H1 (cell line): ENCODE results near the gene YIPF6. TPM values are rescaled to one million over a fixed set of nuclear protein-coding genes. Genes with fewer than 3 reads are reported as not detected.

ENCODE experiments used
- CTCF ChIA-PET: fragments of 300-600 bp; sonication (Branson Sonifier 250); formaldehyde crosslinking; loops from one replicate; lab custom pipeline; 2021; ENCODE audit not compliant: partially characterized antibody; lab: Charles Lee
- POLR2A ChIA-PET: fragments of 300-600 bp; sonication (Branson Sonifier 250); formaldehyde crosslinking; loops from one replicate; lab custom pipeline; 2021; ENCODE audit warnings: inconsistent platforms; ENCODE audit not compliant: partially characterized antibody; lab: Charles Lee
- DNase-seq, 2 experiments: peaks; one replicate each; pipeline versions ENCODE4 v3.0.0 to v3.0.0-alpha.2; 2010 to 2022; ENCODE audit warnings: low spot score in 2 of 2, low read depth in 1 of 2, mixed read lengths in 1 of 2
- FAIRE-seq: peaks from 2 replicates; lab custom pipeline; 2011; peaks lifted over from hg19 to GRCh38; lab: Jason Lieb, UNC
- H2AFZ ChIP-seq: 2 replicates; pipeline ENCODE4 v1.8.1; 2012; ENCODE audit warnings: low read length, inconsistent platforms
- H2AK5ac ChIP-seq: 2 replicates; pipeline ENCODE4 v1.6.1; 2013; ENCODE audit warnings: low read depth, low read length
- H2BK120ac ChIP-seq: replicated peaks from 2 replicates; pipeline ENCODE3; 2013; ENCODE audit warnings: low read depth, low read length, inconsistent platforms
- H2BK12ac ChIP-seq: 2 replicates; pipeline ENCODE4 v1.6.1; 2013; ENCODE audit warnings: low read depth, low read length
- H2BK15ac ChIP-seq: 2 replicates; pipeline ENCODE4 v1.6.1; 2013; ENCODE audit warnings: low read length
- H2BK20ac ChIP-seq: 2 replicates; pipeline ENCODE4 v1.6.1; 2013; ENCODE audit warnings: low read length
- H2BK5ac ChIP-seq: 2 replicates; pipeline ENCODE4 v1.6.1; 2013; ENCODE audit warnings: low read depth, low read length
- H3K14ac ChIP-seq: 2 replicates; pipeline ENCODE4 v1.6.1; 2013; ENCODE audit warnings: inconsistent platforms; ENCODE audit not compliant: insufficient read length
- H3K18ac ChIP-seq: 2 replicates; pipeline ENCODE4 v1.6.1; 2013; ENCODE audit warnings: low read length; ENCODE audit errors: extremely low read depth
- H3K23ac ChIP-seq: 2 replicates; pipeline ENCODE4 v1.6.1; 2013; ENCODE audit warnings: inconsistent platforms; ENCODE audit not compliant: insufficient read length
- H3K23me2 ChIP-seq: 2 replicates; pipeline ENCODE4 v1.6.1; 2013; ENCODE audit warnings: low read depth, low read length
- H3K27ac ChIP-seq: 2 replicates; pipeline ENCODE4 v1.6.1; 2011; ENCODE audit warnings: low read depth, low read length, inconsistent platforms
- H3K27me3 ChIP-seq, 4 experiments: replicated peaks in 1 of 4; 1 replicate in 1 of 4; 2 replicates in 3 of 4; pipeline versions ENCODE4 v1.6.1 to v1.8.1; 2011 to 2013; ENCODE audit warnings: low read length in 3 of 4, mild to moderate bottlenecking in 3 of 4, inconsistent platforms in 2 of 4, mixed read lengths in 2 of 4, moderate library complexity in 1 of 4; ENCODE audit not compliant: control insufficient read depth in 3 of 4, insufficient read depth in 3 of 4; ENCODE audit errors: extremely low read depth in 1 of 4
- H3K36me3 ChIP-seq, 4 experiments: 2 replicates each; pipeline versions ENCODE4 v1.6.1 to v1.8.1; 2011 to 2013; ENCODE audit warnings: mild to moderate bottlenecking in 4 of 4, low read length in 3 of 4, moderate library complexity in 2 of 4, control low read depth in 1 of 4, inconsistent platforms in 1 of 4; ENCODE audit not compliant: insufficient read depth in 4 of 4, control insufficient read depth in 2 of 4
- H3K4ac ChIP-seq: replicated peaks from 2 replicates; pipeline ENCODE3; 2013; ENCODE audit warnings: low read length, low read depth, mixed read lengths, inconsistent platforms; ENCODE audit not compliant: insufficient read length
- H3K4me1 ChIP-seq, 4 experiments: replicated peaks in 1 of 4; 1 replicate in 1 of 4; 2 replicates in 3 of 4; pipeline versions ENCODE4 v1.6.1 to v1.8.1; 2011 to 2013; ENCODE audit warnings: low read length in 3 of 4, inconsistent platforms in 2 of 4, mixed read lengths in 1 of 4; ENCODE audit not compliant: insufficient read depth in 4 of 4, control insufficient read depth in 3 of 4
- H3K4me2 ChIP-seq, 2 experiments: 2 replicates each; pipeline versions ENCODE4 v1.6.1 to v1.8.1; 2011 to 2013; ENCODE audit warnings: low read depth in 2 of 2, low read length in 2 of 2, control low read depth in 1 of 2, inconsistent platforms in 1 of 2, mild to moderate bottlenecking in 1 of 2; ENCODE audit not compliant: insufficient read depth in 1 of 2
- H3K4me3 ChIP-seq, 4 experiments: fragments of 200-600, 300-600 bp in 1 of 4; sonication (generic), shearing (Covaris generic), sonication (Bioruptor Twin) in 1 of 4; 2 replicates each; pipeline versions ENCODE4 v1.5.1 to v1.8.1; 2011 to 2016; ENCODE audit warnings: low read length in 4 of 4, low read depth in 3 of 4, control low read depth in 2 of 4, inconsistent platforms in 2 of 4, mild to moderate bottlenecking in 2 of 4, mixed read lengths in 1 of 4, moderate library complexity in 1 of 4; ENCODE audit not compliant: insufficient read depth in 2 of 4; ENCODE audit errors: extremely low read depth in 1 of 4
- H3K56ac ChIP-seq: replicated peaks from 2 replicates; pipeline ENCODE3; 2013; ENCODE audit warnings: low read depth, mild to moderate bottlenecking, mixed read lengths, low read length, inconsistent platforms; ENCODE audit not compliant: insufficient read length
- H3K79me1 ChIP-seq: 2 replicates; pipeline ENCODE4 v1.6.1; 2013; ENCODE audit warnings: low read depth, low read length, control low read depth
- H3K79me2 ChIP-seq, 2 experiments: 2 replicates each; pipeline versions ENCODE4 v1.6.1 to v1.8.1; 2012 to 2013; ENCODE audit warnings: low read length in 2 of 2, mild to moderate bottlenecking in 2 of 2, inconsistent platforms in 1 of 2; ENCODE audit not compliant: insufficient read depth in 2 of 2, control insufficient read depth in 1 of 2
- H3K9ac ChIP-seq, 4 experiments: replicated peaks in 1 of 4; 1 replicate in 1 of 4; 2 replicates in 3 of 4; pipeline versions ENCODE4 v1.6.1 to v1.8.1; 2011 to 2013; ENCODE audit warnings: low read depth in 3 of 4, low read length in 3 of 4, control low read depth in 2 of 4, mild to moderate bottlenecking in 2 of 4, moderate library complexity in 2 of 4, inconsistent platforms in 1 of 4; ENCODE audit errors: extremely low read depth in 1 of 4
- H3K9me3 ChIP-seq, 2 experiments: 2 replicates each; pipeline versions ENCODE4 v1.6.1 to v1.8.1; 2012 to 2013; ENCODE audit warnings: mild to moderate bottlenecking in 2 of 2, moderate library complexity in 2 of 2, control low read depth in 1 of 2, inconsistent platforms in 1 of 2, low read depth in 1 of 2, low read length in 1 of 2, mixed read lengths in 1 of 2; ENCODE audit not compliant: insufficient read depth in 2 of 2
- H4K20me1 ChIP-seq, 2 experiments: replicated peaks in 1 of 2; 2 replicates each; pipeline versions ENCODE3 to v1.8.1; 2011 to 2013; ENCODE audit warnings: inconsistent platforms in 2 of 2, low read length in 2 of 2, mild to moderate bottlenecking in 1 of 2; ENCODE audit not compliant: insufficient read depth in 2 of 2, control insufficient read depth in 1 of 2
- H4K5ac ChIP-seq: 2 replicates; pipeline ENCODE4 v1.6.1; 2013; ENCODE audit warnings: low read length, low read depth, mixed read lengths, inconsistent platforms; ENCODE audit not compliant: insufficient read length
- H4K8ac ChIP-seq: 2 replicates; pipeline ENCODE4 v1.8.0; 2013; ENCODE audit warnings: mild to moderate bottlenecking, moderate library complexity, low read length, inconsistent platforms; ENCODE audit not compliant: insufficient read depth; ENCODE audit errors: extremely low read depth
- H4K91ac ChIP-seq: replicated peaks from 2 replicates; pipeline ENCODE3; 2013; ENCODE audit warnings: low read length, mixed read lengths, inconsistent platforms; ENCODE audit not compliant: insufficient read length
- ASH2L ChIP-seq: fragments of 200-600, 300-600 bp; sonication (generic); IDR thresholded peaks from one replicate; pipeline ENCODE4 v1.7.1; 2017; ENCODE audit warnings: low read length
- CTCF ChIP-seq, 3 experiments: IDR thresholded peaks; 1 replicate in 2 of 3; 2 replicates in 1 of 3; pipeline versions ENCODE4 v1.5.1 to v1.6.1; 2011; ENCODE audit warnings: low read length in 3 of 3, mild to moderate bottlenecking in 3 of 3, inconsistent platforms in 2 of 3, low read depth in 1 of 3, moderate library complexity in 1 of 3; ENCODE audit not compliant: insufficient read depth in 1 of 3; ENCODE audit errors: control extremely low read depth in 1 of 3
- FOSL1 ChIP-seq: IDR thresholded peaks from 2 replicates; pipeline ENCODE4 v1.6.1; 2011; ENCODE audit warnings: mild to moderate bottlenecking, low read depth, low read length, moderate library complexity; ENCODE audit not compliant: insufficient read depth
- JUN ChIP-seq: IDR thresholded peaks from 2 replicates; pipeline ENCODE4 v1.6.1; 2011; ENCODE audit warnings: low read depth, mild to moderate bottlenecking, improper control_type of control experiment, low read length
- RAD21 ChIP-seq, 2 experiments: IDR thresholded peaks in 1 of 2; conservative IDR thresholded peaks in 1 of 2; 2 replicates each; pipeline ENCODE4 v1.6.1; 2011; ENCODE audit warnings: low read depth in 2 of 2, low read length in 2 of 2, improper control_type of control experiment in 1 of 2, inconsistent platforms in 1 of 2, mild to moderate bottlenecking in 1 of 2, moderate library complexity in 1 of 2
- RFX5 ChIP-seq: IDR thresholded peaks from 2 replicates; pipeline ENCODE4 v1.6.1; 2011; ENCODE audit warnings: low read depth, low read length, improper control_type of control experiment, borderline replicate concordance
- SIRT6 ChIP-seq: IDR thresholded peaks from one replicate; pipeline ENCODE4 v1.7.1; 2012; ENCODE audit warnings: low read length, inconsistent platforms
- SIX5 ChIP-seq: IDR thresholded peaks from 2 replicates; pipeline ENCODE4 v1.6.1; 2011; ENCODE audit warnings: mild to moderate bottlenecking, low read depth, low read length
- SUZ12 ChIP-seq: fragments of 200-600 bp; sonication (generic); IDR thresholded peaks from 2 replicates; pipeline ENCODE4 v1.6.1; 2012; ENCODE audit warnings: mild to moderate bottlenecking, inconsistent platforms, low read length, moderate library complexity, mixed read lengths
- YY1 ChIP-seq: IDR thresholded peaks from 2 replicates; pipeline ENCODE4 v1.6.1; 2011; ENCODE audit warnings: low read depth, mild to moderate bottlenecking, low read length
- WGBS, 2 experiments: shearing (Covaris generic) in 1 of 2; methylation state at CpG; one replicate each; pipeline versions ENCODE4 v1.1.6 to v1.1.7; 2013 to 2015; ENCODE audit warnings: low lambda C conversion rate in 2 of 2, mixed read lengths in 2 of 2, inconsistent platforms in 1 of 2, low coverage in 1 of 2, missing lambda C conversion rate in 1 of 2; ENCODE audit not compliant: insufficient replicate concordance in 2 of 2, insufficient coverage in 1 of 2, insufficient read length in 1 of 2; ENCODE audit errors: extremely low coverage in 1 of 2, missing lambda C conversion rate in 1 of 2; 5-methylcytosine and 5-hydroxymethylcytosine counted together
- polyA plus RNA-seq, 7 experiments: library from polyadenylated mRNA; depleted of rRNA in 3 of 7; stranded (reverse) in 5 of 7; unstranded in 2 of 7; fragments of >200 nt in 5 of 7; fragments of 200-250 nt in 2 of 7; gene quantifications; 1 replicate in 5 of 7; 2 replicates in 1 of 7; 4 replicates in 1 of 7; pipeline versions ENCODE4 v1.2.1 to v1.2.3, GENCODE V29; 2011 to 2013; ENCODE audit warnings: missing spikeins in 2 of 7, mixed read lengths in 2 of 7
- total RNA-seq: library from RNA; stranded (reverse); fragmentation: NEBNext Ultra II Directional; extraction: Animal tissue kit (Norgen Biotek cat#: 25700); gene quantifications from 2 replicates; pipeline ENCODE4 v1.2.1, GENCODE V29; 2021

YIPF6 gene
- total and polyA plus RNA-seq, 2 of the 8 experiments (the other 6 are each of a cell fraction or from before 2014, with no cell fraction given) = 16.9 to 34.1 TPM

- ChIA-PET CTCF (interaction anchor here (0.6 to 1.2 kb wide), 4 partner anchors 57 to 266 kb away, joined by 3 to 4 read pairs (median 4); no protein-coding TSS in a partner anchor), POLR2A (no interaction called here)
- no peaks in the 10 kb centered on the region for H3K9me3 ChIP-seq
- H3K18ac ChIP-seq = no peak overlapping the region
- H4K20me1 ChIP-seq = no peaks in the 10 kb centered on the region
- no peak overlapping the region for H3K56ac ChIP-seq
- no peaks in the 10 kb centered on the region for H3K23me2 ChIP-seq
- no peak overlapping the region for H3K4me2 ChIP-seq
- no peaks in the 10 kb centered on the region for H3K4me1 ChIP-seq
- DNase-seq = peak in 1 of 2 experiments; percentile 0
- H2BK15ac ChIP-seq = no peak overlapping the region
- FAIRE-seq = peak; percentile 63
- no peak overlapping the region for H3K9ac ChIP-seq
- H4K91ac ChIP-seq = no peak overlapping the region
- no peak overlapping the region for H2BK5ac ChIP-seq
- no peak overlapping the region for H4K5ac ChIP-seq
- H2AFZ ChIP-seq = no peak overlapping the region
- H3K14ac ChIP-seq = no peak overlapping the region
- H3K27ac ChIP-seq = no peak overlapping the region
- no peak overlapping the region for H2AK5ac ChIP-seq
- H3K79me2 ChIP-seq = no peaks in the 10 kb centered on the region
- H3K36me3 ChIP-seq = no peaks in the 10 kb centered on the region
- no peak overlapping the region for H2BK120ac ChIP-seq
- H4K8ac ChIP-seq = no peak overlapping the region
- no peak for TF ChIP-seq SIX5
- no peak for TF ChIP-seq ASH2L
- TF ChIP-seq SUZ12 = no peak
- TF ChIP-seq SIRT6 = no peak
- peak; percentile 48 to 54 for TF ChIP-seq RAD21 (IDR thresholded peaks at IDR 0.05 in 1 of 2, conservative IDR thresholded peaks at IDR 0.05 in 1 of 2; ENCODE audit: low read depth in 2 of 2, low read length in 2 of 2)
- TF ChIP-seq CTCF (IDR thresholded peaks at IDR 0.05; ENCODE audit: control extremely low read depth in 1 of 3, insufficient read depth in 1 of 3, low read depth in 1 of 3, low read length in 3 of 3) = peak in 2 of 3 experiments; percentile 47 to 65; a peak in 2 of 4 replicates
- no peak for TF ChIP-seq FOSL1
- peak; percentile 86 for TF ChIP-seq YY1
- TF ChIP-seq JUN = no peak
- no peak for TF ChIP-seq RFX5
- TF ChIP-seq, all 59 proteins: peak for 3
- H2BK12ac ChIP-seq = no peak overlapping the region
- H3K79me1 ChIP-seq = no peaks in the 10 kb centered on the region
- 55% methylated on average over 8 of the region's 8 CpGs; no CpG with 5 or more reads in 1 of the 2 experiments for WGBS, 2 experiments
- H3K23ac ChIP-seq = no peak overlapping the region
- no peak overlapping the region for H3K4me3 ChIP-seq
- no peak overlapping the region for H2BK20ac ChIP-seq
- H3K4ac ChIP-seq = no peak overlapping the region
- no peaks in the 10 kb centered on the region for H3K27me3 ChIP-seq
Measured at GRCh38 chrX:68462653-68463052, 36.2 kb upstream of the YIPF6 start.
